GM12891 (cell line): ENCODE results near the gene SDR42E1.
"Not testable (repeated sequence)": the region's sequence is repeated elsewhere in the genome, so short reads cannot be mapped to it uniquely, and the experiment has no call there.

Experiments
- DNase-seq: peaks from one replicate; pipeline ENCODE4 v3.0.0; 2011; ENCODE audit warnings: low spot score; ENCODE audit not compliant: insufficient read length
- FAIRE-seq: peaks from 2 replicates; lab custom pipeline; 2011; peaks lifted over from hg19 to GRCh38; lab: Jason Lieb, UNC
- PAX5 ChIP-seq: IDR thresholded peaks from 2 replicates; pipeline ENCODE4 v1.6.1; 2011; ENCODE audit warnings: low read length, moderate library complexity, mild to moderate bottlenecking; ENCODE audit not compliant: insufficient read depth, severe bottlenecking
- POLR2A ChIP-seq: IDR thresholded peaks from 2 replicates; pipeline ENCODE4 v1.6.1; 2011; ENCODE audit warnings: low read depth, low read length, control low read depth
- POLR2AphosphoS5 ChIP-seq: IDR thresholded peaks from 2 replicates; pipeline ENCODE4 v1.6.1; 2011; ENCODE audit warnings: low read depth, low read length, control low read depth
- POU2F2 ChIP-seq: IDR thresholded peaks from 2 replicates; pipeline ENCODE4 v1.6.1; 2011; ENCODE audit warnings: low read depth, mild to moderate bottlenecking, control low read depth, low read length, moderate library complexity
- SPI1 ChIP-seq: IDR thresholded peaks from 2 replicates; pipeline ENCODE4 v1.6.1; 2011; ENCODE audit warnings: low read depth, low read length, control low read depth
- TAF1 ChIP-seq: IDR thresholded peaks from 2 replicates; pipeline ENCODE4 v1.6.1; 2011; ENCODE audit warnings: low read depth, low read length, control low read depth

SDR42E1 gene

GRCh38 chr16:81994485-81994884 lies 16.8 kb downstream of the SDR42E1 start:
- TF ChIP-seq POLR2A (no peak), POU2F2 (no peak), SPI1 (no peak), TAF1 (no peak), POLR2AphosphoS5 (no peak), PAX5 (no peak)
- DNase-seq (no peak), FAIRE-seq (no peak)

GRCh38 chr16:81992859-81993258 lies 18.4 kb downstream of the SDR42E1 start:
- FAIRE-seq (no peak), DNase-seq (no peak)
- TF ChIP-seq POLR2AphosphoS5, result no peak
- no peak for TF ChIP-seq SPI1
- no peak for TF ChIP-seq PAX5
- no peak for TF ChIP-seq POLR2A
- TF ChIP-seq POU2F2, result no peak
- no peak for TF ChIP-seq TAF1

- DNase-seq (no peak), FAIRE-seq (no peak)
- no peak for TF ChIP-seq PAX5
- no peak for TF ChIP-seq SPI1
- no peak for TF ChIP-seq TAF1
- TF ChIP-seq POU2F2, result no peak
- TF ChIP-seq POLR2A, result no peak
- TF ChIP-seq POLR2AphosphoS5, result no peak
Measured at GRCh38 chr16:81987706-81988105, 23.6 kb downstream of the SDR42E1 start.

GRCh38 chr16:81987121-81987520 lies 24.1 kb downstream of the SDR42E1 start:
- TF ChIP-seq POU2F2, result no peak
- TF ChIP-seq PAX5, result no peak
- no peak for TF ChIP-seq POLR2A
- no peak for TF ChIP-seq TAF1
- no peak for TF ChIP-seq POLR2AphosphoS5
- TF ChIP-seq SPI1, result no peak
- FAIRE-seq (no peak), DNase-seq (no peak)

GRCh38 chr16:81977335-81977942 lies 33.8 kb downstream of the SDR42E1 start:
- FAIRE-seq, DNase-seq: not testable (repeated sequence)

GRCh38 chr16:81975637-81976036 lies 35.6 kb downstream of the SDR42E1 start:
- FAIRE-seq (no peak), DNase-seq (no peak)
- TF ChIP-seq PAX5 (no peak), TAF1 (no peak), SPI1 (no peak), POU2F2 (no peak), POLR2A (no peak), POLR2AphosphoS5 (no peak)

GRCh38 chr16:81973737-81974136 lies 37.5 kb downstream of the SDR42E1 start:
- DNase-seq (no peak), FAIRE-seq (no peak)
- TF ChIP-seq POLR2AphosphoS5, result no peak
- no peak for TF ChIP-seq POU2F2
- TF ChIP-seq TAF1, result no peak
- TF ChIP-seq SPI1, result no peak
- TF ChIP-seq PAX5, result no peak
- no peak for TF ChIP-seq POLR2A

GRCh38 chr16:81971853-81972252 lies 39.4 kb downstream of the SDR42E1 start:
- FAIRE-seq (no peak), DNase-seq (no peak)
- TF ChIP-seq POLR2AphosphoS5 (no peak), POU2F2 (no peak), POLR2A (no peak), TAF1 (no peak), PAX5 (no peak), SPI1 (no peak)

- DNase-seq, result no peak
- no peak for FAIRE-seq
- TF ChIP-seq TAF1 (no peak), SPI1 (no peak), POU2F2 (no peak), POLR2A (no peak), PAX5 (no peak)
Measured at GRCh38 chr16:81967358-81967757, 43.9 kb downstream of the SDR42E1 start.

- no peak for TF ChIP-seq POLR2AphosphoS5
- peak; percentile 43; the same call in 1 of the 2 replicates for TF ChIP-seq POLR2A
- FAIRE-seq, result no peak
- DNase-seq, result no peak
Measured at GRCh38 chr16:81964808-81965207, 46.5 kb downstream of the SDR42E1 start.

- TF ChIP-seq SPI1 (no peak), POLR2A (0 out of 2 replicates have a peak, but pooled peaks have one; percentile 13)
- DNase-seq (no peak), FAIRE-seq (no peak)
Measured at GRCh38 chr16:81956213-81956948, 54.9 kb downstream of the SDR42E1 start.

GRCh38 chr16:81951564-81951963 lies 59.7 kb downstream of the SDR42E1 start:
- DNase-seq (no peak), FAIRE-seq (no peak)
- TF ChIP-seq POLR2AphosphoS5 (no peak), TAF1 (no peak), SPI1 (no peak), PAX5 (no peak), POLR2A (no peak), POU2F2 (no peak)
